ENCODE results near the gene TYMS.
A peak's percentile ranks its signal among the peaks of the same experiment; 100 is the strongest.
"Not testable (repeated sequence)": the region's sequence is repeated elsewhere in the genome, so short reads cannot be mapped to it uniquely, and the experiment has no call there.

The TYMS gene

DNA sequence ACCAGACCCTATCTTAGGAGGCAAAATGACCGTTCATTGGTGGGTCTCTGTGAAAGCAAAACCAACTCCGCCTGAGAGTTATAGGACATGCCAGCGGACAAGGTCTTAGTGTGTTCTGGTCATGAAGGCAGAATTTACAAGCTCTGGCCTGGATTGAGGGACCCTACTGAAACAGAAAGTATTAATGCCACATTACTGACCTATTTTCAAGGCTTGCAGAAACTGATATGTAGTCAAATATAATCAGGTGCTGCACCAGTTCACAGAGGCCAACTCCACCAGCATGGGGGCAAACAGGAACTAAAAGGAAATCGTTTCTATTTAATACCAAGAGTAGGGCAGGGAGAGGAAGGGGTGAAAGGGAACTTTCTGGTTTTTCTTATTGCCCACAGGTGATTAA, 19.7 kb downstream of the TYMS start:
- DNase-seq (ENCODE audit: low spot score) = no peak

DNA sequence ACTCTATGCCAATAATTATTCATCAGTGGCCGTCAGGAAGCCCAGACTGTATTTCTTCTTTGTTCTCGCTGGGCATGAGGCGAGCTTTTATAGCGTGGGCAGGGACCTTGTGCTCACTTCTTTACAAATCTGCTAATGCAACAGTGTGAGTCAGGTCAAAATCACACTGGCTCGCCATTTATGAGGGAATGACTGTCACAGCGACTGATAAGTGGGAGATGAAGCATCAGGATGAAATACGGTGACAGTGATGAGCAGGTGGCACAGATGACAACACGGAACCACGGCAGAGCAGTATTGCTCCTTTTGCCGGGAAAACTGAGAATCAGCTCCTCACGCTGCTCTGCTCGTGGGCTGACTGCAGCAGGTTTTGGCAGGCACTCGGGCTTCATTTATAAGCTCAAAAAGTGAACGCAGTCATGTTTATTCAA, 20.5 kb downstream of the TYMS start:
- DNase-seq (ENCODE audit: low spot score) = no peak

DNA sequence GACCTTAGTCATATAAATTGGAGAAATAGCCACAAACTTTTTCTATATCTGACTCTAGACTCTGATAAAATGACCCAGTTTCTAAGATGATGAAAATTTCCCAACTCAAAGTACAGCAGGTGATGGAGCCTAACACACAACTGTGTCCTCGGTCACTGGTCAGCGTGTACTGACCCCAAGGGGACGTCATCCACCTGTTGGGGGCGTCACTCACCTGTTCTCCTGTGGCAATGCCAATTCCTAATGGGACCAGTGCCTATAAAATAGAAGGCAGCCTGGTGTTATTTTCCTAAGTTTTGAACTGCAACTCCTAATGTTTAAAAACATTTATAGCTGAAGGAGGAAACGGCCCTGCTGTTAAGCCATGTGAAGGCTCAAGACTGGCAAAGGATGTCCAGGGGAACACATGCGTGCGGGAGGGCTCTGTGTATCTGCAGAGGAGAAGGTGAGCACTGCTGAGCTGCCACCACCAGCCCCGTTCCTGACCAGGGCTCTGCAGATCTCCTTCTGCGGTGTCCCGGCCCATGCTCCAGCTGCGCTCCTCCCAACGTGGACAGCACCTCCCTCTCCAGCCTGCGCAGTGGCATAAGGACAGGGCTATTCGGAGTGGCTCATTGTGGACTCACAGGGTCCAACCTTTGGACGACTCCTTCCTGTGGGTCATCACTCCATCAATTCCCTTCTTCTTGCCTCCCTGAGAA, 21.2 kb downstream of the TYMS start:
- DNase-seq (ENCODE audit: low spot score) = no peak

DNA sequence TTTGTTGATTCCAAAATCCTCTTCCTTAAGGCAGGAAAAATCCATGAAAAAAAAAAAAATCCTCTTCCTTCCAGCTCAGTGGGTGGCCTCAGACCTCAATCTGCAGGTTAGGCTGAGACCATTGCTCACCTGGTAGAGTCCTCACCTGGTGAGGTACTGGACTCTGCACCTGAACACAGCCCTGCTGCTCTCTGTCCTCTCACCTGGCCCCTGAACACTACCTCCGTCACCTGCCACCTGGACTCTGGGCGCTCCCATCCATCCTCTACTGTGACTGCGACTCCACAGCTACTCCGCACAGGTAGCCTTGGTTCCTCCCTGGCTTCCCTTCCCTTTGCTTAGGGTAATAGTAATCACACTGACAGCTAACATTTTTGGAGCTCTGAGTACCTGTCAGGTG, 22.1 kb downstream of the TYMS start:
- no peak for DNase-seq (ENCODE audit: low spot score)

DNA sequence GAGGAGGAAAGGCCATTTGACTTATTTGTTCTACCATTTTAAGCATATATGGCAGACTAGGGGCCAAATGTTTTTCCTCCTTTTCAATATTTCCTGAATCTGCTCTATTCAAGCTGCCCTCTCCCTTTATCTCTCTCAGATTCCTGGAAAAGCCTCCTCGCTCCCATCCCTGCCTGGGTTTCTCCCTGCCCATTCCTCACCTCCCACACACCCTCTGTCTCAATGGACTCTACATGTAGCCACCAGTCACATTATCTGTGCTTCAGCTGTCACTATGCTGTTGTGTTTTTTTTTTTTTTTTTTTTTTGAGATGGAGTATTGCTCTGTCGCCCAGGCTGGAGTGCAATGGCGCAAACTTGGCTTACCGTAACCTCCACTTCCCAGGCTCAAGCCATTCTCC, 22.9 kb downstream of the TYMS start:
- no peak for DNase-seq (ENCODE audit: low spot score)

DNA sequence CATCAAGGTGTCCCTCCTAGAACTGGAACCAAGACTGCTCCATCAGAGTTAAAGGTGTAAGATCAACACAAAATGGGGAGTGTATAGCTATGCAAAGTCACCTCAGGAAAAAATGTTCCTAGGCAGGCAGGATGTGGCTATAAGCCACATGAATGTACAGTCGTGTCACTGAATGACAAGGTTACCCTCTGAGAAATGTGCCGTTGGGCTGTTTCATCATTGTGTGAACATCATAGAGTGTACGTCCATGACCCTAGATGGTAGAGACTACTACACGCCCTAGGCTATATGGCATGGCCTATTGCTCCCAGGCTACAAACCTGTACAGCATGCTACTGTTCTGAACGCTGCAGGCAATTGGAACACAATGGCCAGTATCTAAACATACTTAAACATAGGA, 24.5 kb downstream of the TYMS start:
- DNase-seq (ENCODE audit: low spot score) = no peak

DNA sequence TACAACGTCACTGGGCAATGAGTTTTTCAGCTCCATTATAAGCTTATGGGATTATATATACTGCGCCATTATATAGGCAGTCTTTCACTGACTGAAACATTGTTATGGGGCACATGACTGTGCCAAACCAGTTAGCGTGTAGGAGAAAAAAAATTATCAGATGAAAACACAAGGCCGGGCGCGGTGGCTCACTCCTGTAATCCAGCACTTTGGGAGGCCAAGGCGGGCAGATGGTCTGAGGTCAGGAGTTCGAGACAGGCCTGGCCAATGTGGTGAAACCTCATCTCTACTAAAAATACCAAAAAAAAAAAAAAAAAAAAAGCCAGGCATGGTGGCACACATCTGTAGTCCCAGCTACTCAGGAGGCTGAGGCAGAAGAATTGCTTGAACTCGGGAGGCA, 25.0 kb downstream of the TYMS start:
- DNase-seq (ENCODE audit: low spot score) = not testable (repeated sequence)

DNA sequence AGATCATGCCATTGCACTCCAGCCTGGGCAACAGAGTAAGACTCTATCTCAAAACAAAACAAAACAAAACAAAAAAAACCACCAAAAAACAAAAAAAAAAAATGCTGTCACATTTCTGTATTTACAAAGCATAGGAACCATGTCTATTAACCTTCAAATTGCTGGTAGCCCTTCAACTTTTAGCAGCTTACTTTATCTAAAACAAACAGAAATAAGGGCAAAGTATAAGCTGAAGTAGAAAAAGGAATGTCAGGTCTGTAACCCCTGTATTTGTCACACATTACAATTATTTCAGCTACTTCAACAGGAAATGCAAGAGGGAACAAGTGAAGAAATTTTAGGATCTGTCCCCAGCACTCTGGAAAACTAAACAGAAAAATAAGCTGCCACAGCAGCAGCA, 25.4 kb downstream of the TYMS start:
- no peak for DNase-seq (ENCODE audit: low spot score)

DNA sequence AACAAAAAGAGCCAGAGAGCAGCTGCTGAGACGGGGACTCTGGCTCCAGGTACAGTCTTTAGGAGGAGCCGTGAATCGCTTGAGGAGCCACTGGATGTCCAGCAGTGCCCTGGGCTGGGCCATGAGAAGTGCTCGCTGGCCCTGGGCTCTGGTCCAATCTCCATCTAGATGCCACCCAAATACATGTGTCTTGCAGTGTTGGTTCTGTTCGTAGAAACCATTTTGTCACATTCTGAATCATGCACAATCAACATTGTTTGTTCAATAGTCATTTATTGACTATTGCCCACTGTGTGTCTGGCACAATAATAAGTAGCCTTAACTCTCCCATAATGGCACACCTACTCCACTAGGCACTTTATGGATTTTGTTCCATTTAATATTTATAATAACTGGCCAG, 26.1 kb downstream of the TYMS start:
- no peak for DNase-seq (ENCODE audit: low spot score)

DNA sequence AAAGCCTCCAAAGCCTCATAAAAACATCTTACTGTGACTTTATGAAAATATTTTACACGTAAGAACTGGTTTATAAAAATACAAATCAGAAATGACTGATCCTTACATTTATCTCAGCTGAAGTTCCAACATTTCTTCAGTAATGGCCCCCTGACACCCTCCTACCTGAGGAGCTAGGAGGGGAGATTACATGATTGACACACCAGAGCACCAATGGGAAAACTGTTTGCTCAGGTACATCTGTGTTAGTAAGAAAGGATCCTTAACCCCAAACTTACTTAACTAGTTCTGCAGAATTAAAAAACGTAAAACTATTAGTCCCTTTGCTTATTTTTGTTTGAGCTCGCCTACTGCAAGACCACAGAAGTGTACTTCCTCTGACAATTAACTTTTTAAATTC, 28.0 kb downstream of the TYMS start:
- no peak for DNase-seq (ENCODE audit: low spot score)

DNA sequence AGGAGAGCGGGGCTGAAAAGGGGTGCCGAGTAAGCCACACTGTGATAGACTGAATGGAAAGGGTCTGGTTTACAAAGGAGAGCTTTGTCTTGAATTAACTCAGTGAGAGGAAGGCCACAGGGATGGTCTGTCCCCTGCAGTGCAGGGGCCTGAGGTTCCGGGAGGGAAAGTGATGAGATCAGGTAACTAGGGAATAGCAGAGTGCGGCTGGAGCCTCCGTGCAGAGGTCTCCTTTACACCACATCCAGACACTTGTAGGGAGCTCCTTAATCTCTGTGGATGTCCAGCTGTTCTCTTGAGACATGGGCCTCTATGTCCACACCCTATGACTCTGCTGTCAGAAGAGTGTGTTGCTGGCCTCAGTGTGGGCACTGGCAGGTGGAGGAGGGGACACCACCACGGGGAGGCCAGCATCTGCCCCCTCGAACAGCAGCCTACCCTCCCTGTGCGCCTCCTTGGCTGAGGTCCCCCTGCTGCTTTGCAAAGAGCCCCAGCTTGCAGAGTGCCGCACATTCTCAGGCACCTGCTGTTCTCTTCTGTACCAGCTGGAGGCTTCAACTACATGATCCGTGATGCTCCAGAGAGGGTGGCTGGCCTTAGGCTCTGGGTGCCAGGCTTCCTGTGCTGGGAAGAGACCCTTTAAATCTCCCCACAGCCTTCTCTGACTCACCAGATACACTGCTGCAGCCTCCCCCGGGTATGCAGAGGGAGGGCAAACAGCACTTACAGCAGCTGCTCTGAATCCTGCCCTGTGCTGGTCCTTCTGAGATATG, 29.1 kb downstream of the TYMS start:
- peak; percentile 40 for DNase-seq (ENCODE audit: low spot score)

DNA sequence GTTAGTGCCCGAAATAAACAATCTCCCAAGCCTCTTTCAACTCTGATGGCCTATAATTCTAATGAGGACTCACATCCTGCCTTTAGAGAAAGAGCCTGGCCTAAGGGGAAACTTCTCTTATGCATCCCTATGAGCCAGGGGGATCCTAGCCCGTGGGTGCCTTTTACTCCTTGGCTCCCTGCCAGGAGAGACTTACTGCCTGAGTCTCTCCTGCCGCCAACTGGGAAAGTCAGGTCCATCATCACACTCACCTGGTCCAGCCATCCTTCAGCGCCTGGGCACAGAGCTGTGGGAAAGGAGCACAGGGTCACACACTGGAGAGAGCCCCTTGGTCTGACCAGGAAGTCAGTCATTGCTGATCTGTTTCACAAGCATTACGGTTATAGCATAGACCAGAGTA, 30.9 kb downstream of the TYMS start:
- no peak for DNase-seq (ENCODE audit: low spot score)

DNA sequence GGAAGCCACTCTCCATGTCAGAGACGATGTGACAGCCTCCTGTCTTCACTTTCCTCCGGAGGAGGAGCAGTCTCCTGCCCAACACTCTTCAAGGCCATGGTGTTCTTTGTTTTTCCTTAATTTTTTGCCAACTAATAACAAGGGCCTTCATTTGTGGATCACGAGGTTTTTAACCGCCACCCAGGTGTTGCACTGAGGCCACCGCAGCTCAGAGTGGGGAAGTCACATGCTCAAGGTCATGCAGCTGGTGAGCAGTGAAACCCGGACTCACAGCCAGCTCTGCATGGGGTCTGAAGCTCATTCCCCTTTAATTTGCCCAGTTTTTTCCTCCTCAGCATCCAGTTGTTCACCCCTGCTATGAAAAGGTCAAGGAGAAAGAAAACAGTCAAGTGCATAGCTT, 35.4 kb downstream of the TYMS start:
- no peak for DNase-seq (ENCODE audit: low spot score)

DNA sequence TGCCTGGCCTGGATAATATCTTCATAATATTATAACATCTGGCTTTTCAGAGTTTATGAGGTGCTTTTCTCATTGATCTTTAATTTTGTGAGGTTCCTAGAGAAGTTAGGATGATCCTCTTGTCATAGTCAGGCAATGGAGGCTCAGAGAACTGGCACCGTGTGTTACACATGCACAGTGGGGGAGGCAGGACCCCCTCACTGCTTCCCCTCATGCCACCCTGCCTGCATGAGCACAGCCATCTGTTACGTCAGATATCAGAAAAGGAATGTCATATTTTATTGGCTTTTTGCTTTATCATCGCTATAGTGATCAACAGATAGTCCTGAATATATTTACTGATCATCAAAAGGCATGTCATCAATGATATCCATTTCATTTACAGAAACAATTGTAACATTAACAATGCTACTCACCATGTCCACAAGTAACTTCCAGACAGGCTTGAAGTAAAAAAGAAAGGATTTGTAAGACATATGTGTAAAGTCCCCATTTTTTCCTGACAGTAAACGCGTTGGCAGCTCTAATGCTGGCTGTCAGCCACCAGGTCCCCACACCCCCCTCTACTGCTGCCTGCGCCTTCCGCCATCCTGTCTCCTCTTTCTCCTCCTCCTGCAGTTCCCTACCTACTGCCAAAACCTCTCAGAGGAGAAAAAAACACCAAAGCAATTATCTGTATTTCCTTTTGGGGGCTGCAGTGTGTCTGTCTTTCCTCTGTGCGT, 36.2 kb downstream of the TYMS start:
- no peak for DNase-seq (ENCODE audit: low spot score)

DNA sequence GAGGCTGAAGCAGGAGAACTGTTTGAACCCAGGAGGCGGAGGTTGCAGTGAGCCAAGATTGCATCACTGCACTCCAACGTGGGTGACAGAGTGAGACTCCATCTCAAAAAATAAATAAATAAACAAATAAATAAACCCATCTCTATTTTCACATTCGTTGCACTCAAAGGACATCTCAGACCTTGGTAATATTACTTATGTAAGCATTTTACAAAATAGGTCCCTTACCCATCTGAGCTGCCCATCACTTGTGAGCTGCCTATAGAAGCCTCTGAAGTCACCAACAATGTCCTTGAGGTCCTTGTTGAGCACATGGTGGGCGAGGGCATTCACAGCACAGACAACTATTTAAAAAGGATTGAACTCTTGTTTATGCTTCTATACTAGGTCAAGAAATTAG, 39.6 kb downstream of the TYMS start:
- DNase-seq (ENCODE audit: low spot score) = no peak

DNA sequence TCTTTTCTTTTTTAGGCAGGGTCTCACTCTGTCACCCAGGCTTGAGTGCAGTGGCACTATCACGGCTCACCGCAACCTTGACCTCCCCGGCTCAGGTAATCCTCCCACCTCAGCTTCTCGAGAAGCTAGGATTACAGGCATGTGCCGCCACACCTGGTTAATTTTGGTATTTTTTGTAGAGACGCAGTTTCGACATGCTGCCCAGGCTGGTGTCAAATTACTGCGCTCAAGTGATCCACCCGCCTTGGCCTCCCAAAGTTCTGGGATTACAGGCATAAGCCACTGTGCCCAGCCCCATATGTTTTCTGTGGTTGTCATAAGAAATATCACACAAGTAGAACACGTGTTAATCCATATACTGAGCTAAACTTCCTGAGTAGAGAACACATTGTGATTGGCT, 40.3 kb downstream of the TYMS start:
- no peak for DNase-seq (ENCODE audit: low spot score)

DNA sequence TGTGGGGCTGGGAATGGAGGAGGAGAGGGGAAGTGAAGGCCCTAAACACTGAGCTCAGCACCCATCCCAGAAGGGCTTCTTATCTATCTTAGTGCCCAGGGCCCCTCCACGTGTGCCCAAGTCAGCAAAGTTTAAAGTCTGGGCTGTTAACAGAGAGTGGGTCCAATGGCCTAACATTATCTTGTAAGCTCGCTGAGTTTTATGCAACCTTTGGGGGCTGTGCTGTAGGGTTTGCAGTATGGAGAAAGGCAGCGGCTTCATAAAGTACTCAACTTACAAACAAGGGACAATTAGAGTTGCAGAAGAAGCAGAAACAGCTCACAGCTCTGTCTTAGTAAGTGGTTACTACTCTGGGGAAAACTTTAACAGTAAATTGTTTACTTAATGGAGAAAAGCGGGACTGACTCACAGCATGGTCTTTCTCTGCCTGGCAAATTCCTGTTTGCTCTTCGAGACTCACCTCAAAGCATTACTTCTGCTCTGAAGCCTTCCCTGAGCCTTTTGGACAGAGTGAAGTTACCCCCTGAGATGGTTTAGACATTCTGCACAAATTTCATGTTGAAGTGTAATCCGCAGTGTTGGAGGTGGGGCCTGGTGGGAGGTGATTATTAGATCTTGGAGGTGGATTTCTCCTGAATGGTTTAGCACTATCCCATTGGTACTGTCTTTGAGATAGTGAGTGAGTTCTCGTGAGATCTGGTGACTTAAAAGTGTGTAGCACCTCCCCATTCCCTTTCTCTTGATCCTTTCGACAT, 45.9 kb downstream of the TYMS start:
- no peak for DNase-seq (ENCODE audit: low spot score)

DNA sequence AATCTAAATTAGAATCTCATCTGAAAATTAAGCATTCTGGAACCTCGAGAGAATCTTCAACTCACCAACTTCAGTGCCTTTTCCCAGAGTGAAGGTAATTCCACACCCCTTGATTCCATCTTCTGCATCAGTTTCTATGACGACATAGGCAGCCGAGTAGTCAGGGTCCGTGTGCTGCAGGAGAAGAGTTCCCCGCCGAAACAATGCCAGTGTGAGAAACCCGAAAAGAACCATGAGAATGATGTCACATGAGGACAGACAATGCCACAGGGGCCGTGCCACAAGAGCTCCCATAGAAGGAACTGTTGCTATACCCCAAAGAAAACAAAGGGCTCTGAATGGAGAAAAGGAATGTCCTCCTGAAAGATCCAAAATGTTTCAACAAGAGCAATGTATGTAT, 49.0 kb downstream of the TYMS start:
- DNase-seq (ENCODE audit: low spot score) = no peak

DNA sequence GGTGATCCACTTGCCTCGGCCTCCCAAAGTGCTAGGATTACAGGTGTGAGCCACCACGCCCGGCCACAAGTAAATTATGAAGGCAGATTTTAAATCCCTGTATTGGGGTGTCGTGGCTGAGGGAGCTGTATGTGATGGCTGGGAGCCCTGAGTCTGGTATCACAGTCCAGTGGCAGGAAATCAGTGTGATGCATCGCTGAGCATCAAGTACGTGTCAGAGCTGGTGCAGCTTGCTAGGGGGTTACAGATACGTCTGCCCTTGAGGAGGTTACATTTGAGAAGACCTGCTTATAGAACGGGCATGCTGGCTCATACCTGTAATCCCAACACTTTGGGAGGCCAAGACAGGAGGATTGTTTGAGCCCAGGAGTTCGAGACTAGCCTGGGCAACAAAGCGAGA, 50.6 kb downstream of the TYMS start:
- no peak for DNase-seq (ENCODE audit: low spot score)

DNA sequence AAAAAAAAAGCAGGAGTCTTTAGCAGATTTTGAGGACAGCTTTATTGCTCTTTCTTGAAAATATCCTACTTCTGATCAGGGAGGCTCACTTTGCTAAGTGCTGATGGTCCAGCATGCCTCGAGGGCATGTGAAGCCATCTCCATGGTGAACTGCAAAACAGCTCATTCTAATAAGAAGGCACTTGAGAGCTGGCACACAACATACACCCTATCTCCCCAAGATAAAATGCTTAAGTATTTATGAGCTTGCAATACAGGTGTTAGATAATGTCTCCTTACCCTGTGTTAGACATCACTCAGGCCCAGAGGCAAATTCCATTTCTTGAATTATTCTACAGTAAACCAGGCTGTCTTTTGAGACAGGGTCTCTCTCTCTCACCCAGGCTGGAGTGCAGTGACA, 52.3 kb downstream of the TYMS start:
- no peak for DNase-seq (ENCODE audit: low spot score)

DNA sequence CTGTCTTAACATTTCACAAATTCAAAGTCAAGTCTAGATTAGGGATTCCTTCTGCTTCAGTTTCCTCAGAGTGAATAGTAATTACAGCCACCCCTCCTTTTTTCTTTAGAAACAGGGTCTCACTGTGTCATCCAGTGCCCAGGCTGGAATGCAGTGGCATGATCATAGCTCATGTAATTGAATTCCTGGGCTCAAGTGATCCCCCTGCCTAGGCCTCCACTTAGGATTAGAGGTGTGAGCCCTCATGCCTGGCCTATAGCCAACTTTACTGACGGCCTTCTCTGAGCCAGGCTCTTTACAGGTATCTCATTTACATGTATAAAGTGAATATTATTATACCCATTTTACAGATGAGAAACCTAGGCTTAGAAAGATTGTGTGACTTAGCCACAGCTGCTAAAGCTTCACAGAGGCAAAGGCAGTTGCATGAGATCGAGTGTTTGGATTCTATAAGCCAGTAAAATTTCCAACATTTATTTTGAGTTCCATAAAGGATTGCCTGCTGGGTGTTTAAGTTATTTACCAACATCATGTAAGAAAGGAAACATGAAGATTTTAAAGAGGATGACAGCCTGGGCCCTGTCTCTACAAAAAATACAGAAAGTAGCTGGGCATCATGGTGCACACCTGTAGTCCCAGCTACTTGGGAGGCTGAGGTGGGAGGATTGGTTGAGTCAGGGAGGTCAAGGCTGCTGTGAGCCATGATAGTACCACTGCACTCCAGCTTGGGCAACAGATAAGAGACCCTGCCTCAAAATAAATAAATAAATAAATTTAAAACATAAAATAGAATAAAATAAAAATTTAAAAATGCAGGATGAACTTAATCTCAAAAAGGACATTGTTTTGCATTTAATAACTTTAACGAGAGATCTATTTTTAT, 53.2 kb downstream of the TYMS start:
- no peak for DNase-seq (ENCODE audit: low spot score)
